GM12878 (cell line): ENCODE measurements around the gene PADI3. TPM values are rescaled to one million over a fixed set of nuclear protein-coding genes. Genes with fewer than 3 reads are reported as not detected.

Experiments used
- ATAC-seq: fragments of 200-7000 bp; cut with Tn5 transposase; 3 replicates; pipeline ENCODE4 v1.9.1; 2020; ENCODE audit warnings: mild to moderate bottlenecking, moderate library complexity
- BruUV-seq: library from RNA; stranded (reverse); fragments of 400-500 nt; replicated peaks from 2 replicates; lab custom pipeline; 2021; lab: Mats Ljungman, UMichigan
- CTCF ChIA-PET: fragments of 300-600 bp; sonication (Branson Sonifier 250); formaldehyde crosslinking; extraction: SDS; loops from one replicate; lab custom pipeline; 2021; ENCODE audit warnings: inconsistent platforms; lab: Yijun Ruan, JAX
- POLR2A ChIA-PET: fragments of 350-600 bp; formaldehyde crosslinking; extraction: SDS; loops from one replicate; lab custom pipeline; 2021; ENCODE audit warnings: inconsistent platforms; lab: Charles Lee
- RAD21 ChIA-PET: fragments of 300-600 bp; sonication (Branson Sonifier 250); formaldehyde crosslinking; loops from one replicate; lab custom pipeline; 2023; ENCODE audit warnings: antibody characterized with exemption; ENCODE audit not compliant: unreplicated experiment; lab: Charles Lee
- SMC1A ChIA-PET: fragments of 300-600 bp; sonication (Branson Sonifier 250); formaldehyde crosslinking; loops from one replicate; lab custom pipeline; 2023; ENCODE audit not compliant: unreplicated experiment, uncharacterized antibody; lab: Charles Lee
- DNase-seq: peaks from one replicate; pipeline ENCODE4 v3.0.0-alpha.2; 2011; ENCODE audit warnings: low read depth, low spot score
- FAIRE-seq: peaks from 3 replicates; lab custom pipeline; 2011; peaks lifted over from hg19 to GRCh38; lab: Jason Lieb, UNC
- H2AFZ ChIP-seq: 2 replicates; pipeline ENCODE4 v1.6.0; 2011; ENCODE audit warnings: low read depth, low read length, control low read depth; ENCODE audit not compliant: control insufficient read depth
- H3K27ac ChIP-seq: 2 replicates; pipeline ENCODE4 v1.5.1; 2011; ENCODE audit warnings: control low read depth; ENCODE audit not compliant: control insufficient read depth, insufficient read depth
- H3K27me3 ChIP-seq, 2 experiments: replicated peaks in 1 of 2; 2 replicates each; pipeline versions ENCODE4 v1.6.0 to v1.6.1; 2011; ENCODE audit warnings: low read length in 1 of 2; ENCODE audit not compliant: control insufficient read depth in 2 of 2, insufficient read depth in 2 of 2
- H3K36me3 ChIP-seq, 2 experiments: 2 replicates each; pipeline ENCODE4 v1.5.1; 2011; ENCODE audit warnings: low read length in 1 of 2; ENCODE audit not compliant: control insufficient read depth in 2 of 2, insufficient read depth in 2 of 2
- H3K4me1 ChIP-seq: 2 replicates; pipeline ENCODE4 v1.6.1; 2011; ENCODE audit warnings: mild to moderate bottlenecking, low read length, moderate library complexity, mixed read lengths; ENCODE audit not compliant: control insufficient read depth, insufficient read depth
- H3K4me2 ChIP-seq: 2 replicates; pipeline ENCODE4 v1.6.0; 2011; ENCODE audit warnings: control low read depth; ENCODE audit not compliant: control insufficient read depth, insufficient read depth
- H3K4me3 ChIP-seq: fragments of 200-600 bp; sonication (generic); 2 replicates; pipeline ENCODE4 v1.5.1; 2016
- H3K79me2 ChIP-seq: 2 replicates; pipeline ENCODE4 v1.6.0; 2011; ENCODE audit warnings: low read length; ENCODE audit not compliant: control insufficient read depth, insufficient read depth
- H3K9ac ChIP-seq: 2 replicates; pipeline ENCODE4 v1.8.0; 2011; ENCODE audit warnings: low read length, control low read depth, mixed read lengths; ENCODE audit not compliant: control insufficient read depth, insufficient read depth
- H3K9me3 ChIP-seq: replicated peaks from 3 replicates; pipeline ENCODE4 v1.5.1; 2011; ENCODE audit warnings: mild to moderate bottlenecking, low read length; ENCODE audit not compliant: control insufficient read depth, insufficient read depth
- H4K20me1 ChIP-seq: 2 replicates; pipeline ENCODE4 v1.6.0; 2011; ENCODE audit not compliant: control insufficient read depth, insufficient read depth
- BACH1 ChIP-seq: fragments of 450-650 bp; IDR thresholded peaks from 2 replicates; pipeline ENCODE4 v1.6.1; 2017; ENCODE audit warnings: mild to moderate bottlenecking, borderline replicate concordance
- BRCA1 ChIP-seq: IDR thresholded peaks from 2 replicates; pipeline ENCODE4 v1.6.1; 2011; ENCODE audit warnings: low read depth, low read length, improper control_type of control experiment
- IRF4 ChIP-seq: IDR thresholded peaks from 2 replicates; pipeline ENCODE4 v1.6.1; 2011; ENCODE audit warnings: low read depth, low read length
- RAD21 ChIP-seq: IDR thresholded peaks from 2 replicates; pipeline ENCODE4 v1.6.1; 2011; ENCODE audit warnings: mild to moderate bottlenecking, low read depth, low read length, moderate library complexity; ENCODE audit not compliant: insufficient read depth
- SREBF2 ChIP-seq: IDR thresholded peaks from 2 replicates; pipeline ENCODE4 v1.6.1; 2012; ENCODE audit warnings: mild to moderate bottlenecking, low read length
- ZNF207 ChIP-seq: fragments of 450-650 bp; IDR thresholded peaks from 2 replicates; pipeline ENCODE4 v1.6.1; 2014; ENCODE audit warnings: antibody characterized with exemption, mild to moderate bottlenecking, borderline replicate concordance
- ZSCAN29 ChIP-seq: fragments of 450-650 bp; IDR thresholded peaks from 2 replicates; pipeline ENCODE4 v1.6.1; 2017; ENCODE audit warnings: mild to moderate bottlenecking, moderate library complexity
- WGBS: methylation state at CpG from one replicate; pipeline ENCODE4 v1.1.6; 2016; ENCODE audit warnings: low lambda C conversion rate; ENCODE audit not compliant: insufficient replicate concordance, insufficient coverage; ENCODE audit errors: missing lambda C conversion rate; 5-methylcytosine and 5-hydroxymethylcytosine counted together
- in situ Hi-C: fragments of 300-500 bp; cut with MboI; formaldehyde crosslinking; loops from 9 replicates; pipeline ENCODE4 v1.14.3; 2018; ENCODE audit warnings: mixed read lengths
- intact Hi-C: fragments of 100-400 bp; cut with micrococcal nuclease; formaldehyde crosslinking; loops from one replicate; pipeline ENCODE4 v1.14.2; 2022; ENCODE audit not compliant: unreplicated experiment
- polyA plus RNA-seq, 11 experiments: library from polyadenylated mRNA; depleted of rRNA in 4 of 11; unstranded in 6 of 11; stranded (reverse) in 5 of 11; fragments of >200 nt; fragmentation: Nextera tagmentation in 4 of 11; fragmentation: Illumina TruSeq in 1 of 11; extraction: Ambion mirVana in 4 of 11; extraction: Trizol in 1 of 11; gene quantifications; 1 replicate in 1 of 11; 2 replicates in 10 of 11; pipeline versions ENCODE4 v1.2.1 to v1.2.3, GENCODE V29; 2011 to 2016; ENCODE audit warnings: inconsistent platforms in 2 of 11, missing spikeins in 2 of 11, low read depth in 1 of 11
- total RNA-seq, 4 experiments: library from RNA; depleted of rRNA in 3 of 4; stranded (reverse); fragments of >200 nt in 3 of 4; fragmentation: Illumina TruSeq in 1 of 4; extraction: Trizol in 1 of 4; gene quantifications; 2 replicates each; pipeline versions ENCODE4 v1.2.1 to v1.2.3, GENCODE V29; 2013 to 2021
- TF ChIP-seq, protein P1 (sequence below): fragments of 450-650 bp; IDR thresholded peaks from 2 replicates; pipeline ENCODE4 v1.6.1; 2016; ENCODE audit warnings: mild to moderate bottlenecking, moderate library complexity, borderline replicate concordance
- TF ChIP-seq, protein P2 (sequence below): IDR thresholded peaks from 2 replicates; pipeline ENCODE4 v1.6.1; 2012; ENCODE audit warnings: low read depth, low read length, improper control_type of control experiment
- TF ChIP-seq, protein P3 (sequence below): fragments of 450-650 bp; conservative IDR thresholded peaks from 2 replicates; pipeline ENCODE4 v1.6.1; 2017; ENCODE audit warnings: mild to moderate bottlenecking, moderate library complexity

Gene PADI3
- total and polyA plus RNA-seq, 10 of the 15 experiments (the other 5 are each of a cell fraction or from before 2014, with no cell fraction given), result 0.01 TPM; not detected in 9

DNA sequence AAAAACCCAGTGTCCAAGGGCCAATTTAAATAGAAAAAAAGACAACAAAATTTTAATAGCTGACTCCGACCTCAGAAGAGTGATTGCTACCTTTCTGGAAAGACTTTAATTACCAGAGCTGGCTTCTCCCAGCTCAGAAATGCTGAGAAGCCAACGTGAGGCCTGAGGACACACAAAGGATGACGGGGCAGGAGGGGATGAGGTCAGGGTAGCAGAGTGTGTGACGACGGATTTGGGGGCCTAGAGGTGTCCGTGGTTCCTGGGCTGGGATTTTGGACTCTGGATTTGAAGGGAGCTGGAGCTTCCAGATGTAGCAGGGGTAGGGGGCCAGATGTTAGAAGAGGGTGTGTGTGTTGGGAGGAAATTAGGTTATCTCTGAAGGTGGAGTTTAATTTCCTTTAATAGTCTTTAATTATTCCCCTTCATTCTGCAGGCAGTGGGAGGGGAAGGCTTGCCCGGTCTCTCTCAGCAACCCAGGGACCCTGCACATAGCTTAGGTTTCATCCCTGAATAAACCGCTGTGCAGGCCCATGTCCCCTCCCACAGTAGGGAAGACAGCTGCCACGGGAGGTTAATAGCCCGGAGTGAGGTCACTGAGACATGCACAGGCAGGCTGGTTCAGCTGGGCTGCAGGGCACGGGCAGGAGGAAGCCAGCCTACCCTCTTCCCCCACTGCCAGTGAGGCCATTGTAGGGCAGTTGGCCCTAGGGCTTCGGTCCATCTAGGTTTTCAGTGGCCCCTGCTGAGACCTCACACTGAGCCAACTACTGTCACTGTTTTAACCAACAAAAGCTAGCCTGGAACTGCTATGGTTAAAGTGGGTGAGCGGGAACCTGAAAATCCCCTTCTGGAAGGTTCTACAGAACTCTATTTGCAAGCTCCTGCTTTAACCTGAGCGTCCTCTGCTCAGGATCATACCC, 3.8 kb upstream of the PADI3 start (continued):
- TF ChIP-seq, protein P1, sequence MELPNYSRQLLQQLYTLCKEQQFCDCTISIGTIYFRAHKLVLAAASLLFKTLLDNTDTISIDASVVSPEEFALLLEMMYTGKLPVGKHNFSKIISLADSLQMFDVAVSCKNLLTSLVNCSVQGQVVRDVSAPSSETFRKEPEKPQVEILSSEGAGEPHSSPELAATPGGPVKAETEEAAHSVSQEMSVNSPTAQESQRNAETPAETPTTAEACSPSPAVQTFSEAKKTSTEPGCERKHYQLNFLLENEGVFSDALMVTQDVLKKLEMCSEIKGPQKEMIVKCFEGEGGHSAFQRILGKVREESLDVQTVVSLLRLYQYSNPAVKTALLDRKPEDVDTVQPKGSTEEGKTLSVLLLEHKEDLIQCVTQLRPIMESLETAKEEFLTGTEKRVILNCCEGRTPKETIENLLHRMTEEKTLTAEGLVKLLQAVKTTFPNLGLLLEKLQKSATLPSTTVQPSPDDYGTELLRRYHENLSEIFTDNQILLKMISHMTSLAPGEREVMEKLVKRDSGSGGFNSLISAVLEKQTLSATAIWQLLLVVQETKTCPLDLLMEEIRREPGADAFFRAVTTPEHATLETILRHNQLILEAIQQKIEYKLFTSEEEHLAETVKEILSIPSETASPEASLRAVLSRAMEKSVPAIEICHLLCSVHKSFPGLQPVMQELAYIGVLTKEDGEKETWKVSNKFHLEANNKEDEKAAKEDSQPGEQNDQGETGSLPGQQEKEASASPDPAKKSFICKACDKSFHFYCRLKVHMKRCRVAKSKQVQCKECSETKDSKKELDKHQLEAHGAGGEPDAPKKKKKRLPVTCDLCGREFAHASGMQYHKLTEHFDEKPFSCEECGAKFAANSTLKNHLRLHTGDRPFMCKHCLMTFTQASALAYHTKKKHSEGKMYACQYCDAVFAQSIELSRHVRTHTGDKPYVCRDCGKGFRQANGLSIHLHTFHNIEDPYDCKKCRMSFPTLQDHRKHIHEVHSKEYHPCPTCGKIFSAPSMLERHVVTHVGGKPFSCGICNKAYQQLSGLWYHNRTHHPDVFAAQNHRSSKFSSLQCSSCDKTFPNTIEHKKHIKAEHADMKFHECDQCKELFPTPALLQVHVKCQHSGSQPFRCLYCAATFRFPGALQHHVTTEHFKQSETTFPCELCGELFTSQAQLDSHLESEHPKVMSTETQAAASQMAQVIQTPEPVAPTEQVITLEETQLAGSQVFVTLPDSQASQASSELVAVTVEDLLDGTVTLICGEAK, result no peak
- TF ChIP-seq, all 136 proteins: peak for 0

- H3K27me3 ChIP-seq, result peaks cover 0 to 2% of the 10 kb centered on the region in 2 experiments; a peak in 1 of 4 replicates
- ChIA-PET SMC1A (interaction anchor here (1.0 to 3.1 kb wide), 12 partner anchors 8 to 185 kb away, joined by 3 to 14 read pairs (median 5); no protein-coding TSS in a partner anchor), RAD21 (interaction anchor here (0.9 to 3.4 kb wide), 6 partner anchors 8 to 125 kb away, joined by 3 to 18 read pairs (median 4); no protein-coding TSS in a partner anchor), CTCF (interaction anchor here (1.8 to 3.7 kb wide), 4 partner anchors 9 to 185 kb away, joined by 5 to 27 read pairs (median 15); no protein-coding TSS in a partner anchor), POLR2A (interaction anchor here (0.5 to 0.9 kb wide), 2 partner anchors 38 to 116 kb away, joined by 3 read pairs; no protein-coding TSS in a partner anchor)
- WGBS, result 45% methylated on average over 7 of the region's 7 CpGs
- H3K4me1 ChIP-seq, result 0 out of 2 replicates have a peak, but pooled peaks cover 3% of the 10 kb centered on the region
- no peaks in the 10 kb centered on the region for H4K20me1 ChIP-seq
- no TSS peak for BruUV-seq
- intact Hi-C loops, result no loop called here
- H3K4me3 ChIP-seq, result no peak overlapping the region
- H2AFZ ChIP-seq, result peak overlapping the region; percentile 39; the same call in 1 of the 2 replicates
- in situ Hi-C loops, result no loop called here
- no peaks in the 10 kb centered on the region for H3K36me3 ChIP-seq
- ATAC-seq (no peak; the same call in 1 of the 3 replicates), FAIRE-seq (no peak), DNase-seq (no peak)
- H3K9ac ChIP-seq, result no peak overlapping the region
- H3K4me2 ChIP-seq, result no peak overlapping the region
- no peak overlapping the region for H3K27ac ChIP-seq
- no peaks in the 10 kb centered on the region for H3K79me2 ChIP-seq
- no peaks in the 10 kb centered on the region for H3K9me3 ChIP-seq
- TF ChIP-seq, protein P2, sequence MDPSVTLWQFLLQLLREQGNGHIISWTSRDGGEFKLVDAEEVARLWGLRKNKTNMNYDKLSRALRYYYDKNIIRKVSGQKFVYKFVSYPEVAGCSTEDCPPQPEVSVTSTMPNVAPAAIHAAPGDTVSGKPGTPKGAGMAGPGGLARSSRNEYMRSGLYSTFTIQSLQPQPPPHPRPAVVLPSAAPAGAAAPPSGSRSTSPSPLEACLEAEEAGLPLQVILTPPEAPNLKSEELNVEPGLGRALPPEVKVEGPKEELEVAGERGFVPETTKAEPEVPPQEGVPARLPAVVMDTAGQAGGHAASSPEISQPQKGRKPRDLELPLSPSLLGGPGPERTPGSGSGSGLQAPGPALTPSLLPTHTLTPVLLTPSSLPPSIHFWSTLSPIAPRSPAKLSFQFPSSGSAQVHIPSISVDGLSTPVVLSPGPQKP, result no peak
- TF ChIP-seq IRF4, result no peak
- TF ChIP-seq SREBF2, result no peak
- TF ChIP-seq BRCA1, result no peak
- TF ChIP-seq ZSCAN29, result no peak
- TF ChIP-seq RAD21, result no peak
- TF ChIP-seq, protein P3, sequence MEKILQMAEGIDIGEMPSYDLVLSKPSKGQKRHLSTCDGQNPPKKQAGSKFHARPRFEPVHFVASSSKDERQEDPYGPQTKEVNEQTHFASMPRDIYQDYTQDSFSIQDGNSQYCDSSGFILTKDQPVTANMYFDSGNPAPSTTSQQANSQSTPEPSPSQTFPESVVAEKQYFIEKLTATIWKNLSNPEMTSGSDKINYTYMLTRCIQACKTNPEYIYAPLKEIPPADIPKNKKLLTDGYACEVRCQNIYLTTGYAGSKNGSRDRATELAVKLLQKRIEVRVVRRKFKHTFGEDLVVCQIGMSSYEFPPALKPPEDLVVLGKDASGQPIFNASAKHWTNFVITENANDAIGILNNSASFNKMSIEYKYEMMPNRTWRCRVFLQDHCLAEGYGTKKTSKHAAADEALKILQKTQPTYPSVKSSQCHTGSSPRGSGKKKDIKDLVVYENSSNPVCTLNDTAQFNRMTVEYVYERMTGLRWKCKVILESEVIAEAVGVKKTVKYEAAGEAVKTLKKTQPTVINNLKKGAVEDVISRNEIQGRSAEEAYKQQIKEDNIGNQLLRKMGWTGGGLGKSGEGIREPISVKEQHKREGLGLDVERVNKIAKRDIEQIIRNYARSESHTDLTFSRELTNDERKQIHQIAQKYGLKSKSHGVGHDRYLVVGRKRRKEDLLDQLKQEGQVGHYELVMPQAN, result no peak
- TF ChIP-seq BACH1, result no peak
- no peak for TF ChIP-seq ZNF207
These were observed 3.0 kb upstream of the PADI3 start for GRCh38 chr1:17245816-17246325.
